Trophoblast cell (in vitro differentiated cells and primary cell): ENCODE measurements around the gene RAB6B.

ENCODE experiments used
- DNase-seq, 2 donors: peaks; one replicate each; pipeline ENCODE4 v3.0.0-alpha.2; 2016
- H2AFZ ChIP-seq: 2 replicates; pipeline ENCODE4 v1.6.1; 2013; ENCODE audit warnings: low read length, moderate library complexity, mild to moderate bottlenecking; ENCODE audit not compliant: insufficient read depth, poor library complexity
- H2AK5ac ChIP-seq: 2 replicates; pipeline ENCODE4 v1.6.1; 2013; ENCODE audit warnings: mild to moderate bottlenecking, low read length
- H2BK120ac ChIP-seq: 2 replicates; pipeline ENCODE4 v1.6.1; 2013; ENCODE audit warnings: low read length, mild to moderate bottlenecking, moderate library complexity; ENCODE audit not compliant: insufficient read depth, poor library complexity
- H2BK12ac ChIP-seq: 2 replicates; pipeline ENCODE4 v1.6.1; 2013; ENCODE audit warnings: mild to moderate bottlenecking, low read length, moderate library complexity
- H2BK5ac ChIP-seq: 2 replicates; pipeline ENCODE4 v1.6.1; 2013; ENCODE audit warnings: low read length, low read depth, moderate library complexity, mild to moderate bottlenecking; ENCODE audit not compliant: poor library complexity
- H3K14ac ChIP-seq: 2 replicates; pipeline ENCODE4 v1.6.1; 2013; ENCODE audit warnings: mild to moderate bottlenecking, low read length
- H3K18ac ChIP-seq: 2 replicates; pipeline ENCODE4 v1.6.1; 2013; ENCODE audit warnings: mild to moderate bottlenecking, low read length
- H3K23ac ChIP-seq: 2 replicates; pipeline ENCODE4 v1.6.1; 2013; ENCODE audit warnings: low read length
- H3K27ac ChIP-seq: 2 replicates; pipeline ENCODE4 v1.5.1; 2013; ENCODE audit warnings: low read depth, mild to moderate bottlenecking, inconsistent platforms, low read length, moderate library complexity
- H3K27me3 ChIP-seq: 2 replicates; pipeline ENCODE4 v1.6.1; 2013; ENCODE audit warnings: inconsistent platforms, mild to moderate bottlenecking, low read length, moderate library complexity; ENCODE audit not compliant: insufficient read depth
- H3K36me3 ChIP-seq, 2 experiments: 1 replicate in 1 of 2; 2 replicates in 1 of 2; pipeline ENCODE4 v1.6.1; 2013; ENCODE audit warnings: low read length in 2 of 2, mild to moderate bottlenecking in 2 of 2, moderate library complexity in 1 of 2; ENCODE audit not compliant: insufficient read depth in 2 of 2, control insufficient read depth in 1 of 2
- H3K4ac ChIP-seq: 2 replicates; pipeline ENCODE4 v1.6.1; 2013; ENCODE audit warnings: low read depth, mild to moderate bottlenecking, low read length, moderate library complexity
- H3K4me1 ChIP-seq, 2 experiments: 1 replicate in 1 of 2; 2 replicates in 1 of 2; pipeline ENCODE4 v1.6.1; 2013; ENCODE audit warnings: low read length in 2 of 2, mild to moderate bottlenecking in 2 of 2, moderate library complexity in 1 of 2; ENCODE audit not compliant: insufficient read depth in 2 of 2, control insufficient read depth in 1 of 2
- H3K4me2 ChIP-seq: 2 replicates; pipeline ENCODE4 v1.6.1; 2013; ENCODE audit warnings: inconsistent platforms, mild to moderate bottlenecking, low read length, moderate library complexity
- H3K4me3 ChIP-seq: 2 replicates; pipeline ENCODE4 v1.5.1; 2013; ENCODE audit warnings: mild to moderate bottlenecking, low read depth, low read length, inconsistent platforms
- H3K79me1 ChIP-seq: one replicate; pipeline ENCODE4 v1.6.1; 2013; ENCODE audit warnings: low read length
- H3K79me2 ChIP-seq: 2 replicates; pipeline ENCODE4 v1.6.1; 2013; ENCODE audit warnings: low read length, mild to moderate bottlenecking; ENCODE audit not compliant: control insufficient read depth, insufficient read depth, poor library complexity
- H3K9ac ChIP-seq: 2 replicates; pipeline ENCODE4 v1.6.1; 2013; ENCODE audit warnings: mild to moderate bottlenecking, low read length
- H3K9me3 ChIP-seq: 2 replicates; pipeline ENCODE4 v1.6.1; 2013; ENCODE audit warnings: low read depth, mild to moderate bottlenecking, control low read depth, inconsistent platforms, low read length; ENCODE audit not compliant: insufficient read depth
- H4K12ac ChIP-seq: 2 replicates; pipeline ENCODE4 v1.6.1; 2013; ENCODE audit warnings: low read depth, mild to moderate bottlenecking, low read length, moderate library complexity
- H4K8ac ChIP-seq: 2 replicates; pipeline ENCODE4 v1.6.1; 2013; ENCODE audit warnings: low read depth, mild to moderate bottlenecking, low read length, moderate library complexity
- H4K91ac ChIP-seq: one replicate; pipeline ENCODE4 v1.6.1; 2013; ENCODE audit warnings: low read depth, mild to moderate bottlenecking, low read length, moderate library complexity
- WGBS: extraction: QIAGEN DNeasy Blood & Tissue Kit; methylation state at CpG from one replicate; pipeline ENCODE4 v1.1.7; 2013; ENCODE audit warnings: missing lambda C conversion rate; ENCODE audit not compliant: insufficient read length, insufficient coverage; ENCODE audit errors: extremely low coverage; 5-methylcytosine and 5-hydroxymethylcytosine counted together

Gene RAB6B

GRCh38 chr3:133835961-133836360, 59.7 kb downstream of the RAB6B start:
- H3K79me1 ChIP-seq: no peaks in the 10 kb centered on the region
- no peak overlapping the region for H3K4me3 ChIP-seq
- no peaks in the 10 kb centered on the region for H3K4me1 ChIP-seq
- H3K14ac ChIP-seq: no peak overlapping the region
- WGBS: no CpG with 5 or more reads among the region's 4 CpGs
- no peak overlapping the region for H4K12ac ChIP-seq
- no peak overlapping the region for H2BK12ac ChIP-seq
- no peak overlapping the region for H3K4ac ChIP-seq
- no peak for DNase-seq
- H3K9ac ChIP-seq: no peak overlapping the region
- no peak overlapping the region for H4K91ac ChIP-seq
- H2AK5ac ChIP-seq: no peak overlapping the region
- H2BK5ac ChIP-seq: no peak overlapping the region
- H3K9me3 ChIP-seq: peaks cover 6% of the 10 kb centered on the region
- H2AFZ ChIP-seq: no peak overlapping the region
- H3K23ac ChIP-seq: no peak overlapping the region
- H3K36me3 ChIP-seq: no peaks in the 10 kb centered on the region
- no peak overlapping the region for H3K27ac ChIP-seq
- no peaks in the 10 kb centered on the region for H3K27me3 ChIP-seq
- no peak overlapping the region for H2BK120ac ChIP-seq
- H3K4me2 ChIP-seq: no peak overlapping the region
- H3K79me2 ChIP-seq: no peaks in the 10 kb centered on the region
- H4K8ac ChIP-seq: no peak overlapping the region
- H3K18ac ChIP-seq: no peak overlapping the region

- Histone ChIP-seq H3K36me3 (no peaks in the 10 kb centered on the region), H2BK12ac (no peak overlapping the region), H2AFZ (no peak overlapping the region), H3K9ac (no peak overlapping the region), H3K4ac (no peak overlapping the region), H2BK5ac (no peak overlapping the region), H3K79me1 (no peaks in the 10 kb centered on the region), H2BK120ac (no peak overlapping the region), H3K4me2 (no peak overlapping the region), H4K8ac (no peak overlapping the region), H3K23ac (peak overlapping the region; percentile 44), H3K9me3 (peaks cover 6% of the 10 kb centered on the region), H3K27ac (no peak overlapping the region), H2AK5ac (no peak overlapping the region), H3K4me1 (no peaks in the 10 kb centered on the region), H3K4me3 (no peak overlapping the region), H3K79me2 (no peaks in the 10 kb centered on the region), H4K91ac (no peak overlapping the region), H3K27me3 (no peaks in the 10 kb centered on the region), H4K12ac (no peak overlapping the region), H3K14ac (no peak overlapping the region), H3K18ac (no peak overlapping the region)
- DNase-seq: no peak
- WGBS: no CpG with 5 or more reads among the region's 3 CpGs
These were observed 60.3 kb downstream of the RAB6B start for GRCh38 chr3:133835418-133835743.

- 100% methylated on average over 3 of the region's 14 CpGs for WGBS
- H3K9ac ChIP-seq: no peak overlapping the region
- H3K27me3 ChIP-seq: no peaks in the 10 kb centered on the region
- no peak overlapping the region for H3K27ac ChIP-seq
- no peak overlapping the region for H2AK5ac ChIP-seq
- H3K79me2 ChIP-seq: no peaks in the 10 kb centered on the region
- H4K12ac ChIP-seq: no peak overlapping the region
- no peak overlapping the region for H3K4me2 ChIP-seq
- no peak overlapping the region for H3K4me3 ChIP-seq
- no peaks in the 10 kb centered on the region for H3K79me1 ChIP-seq
- no peaks in the 10 kb centered on the region for H3K4me1 ChIP-seq
- no peak for DNase-seq
- no peak overlapping the region for H2BK120ac ChIP-seq
- H2BK5ac ChIP-seq: no peak overlapping the region
- no peak overlapping the region for H3K4ac ChIP-seq
- peak overlapping the region; percentile 44 for H3K23ac ChIP-seq
- no peak overlapping the region for H4K91ac ChIP-seq
- peaks cover 3% of the 10 kb centered on the region for H3K9me3 ChIP-seq
- H3K18ac ChIP-seq: no peak overlapping the region
- H3K14ac ChIP-seq: no peak overlapping the region
- no peak overlapping the region for H2BK12ac ChIP-seq
- H2AFZ ChIP-seq: no peak overlapping the region
- no peak overlapping the region for H4K8ac ChIP-seq
- H3K36me3 ChIP-seq: no peaks in the 10 kb centered on the region
These were observed 60.9 kb downstream of the RAB6B start for GRCh38 chr3:133834621-133835417.

- no peak overlapping the region for H4K12ac ChIP-seq
- no peak overlapping the region for H4K91ac ChIP-seq
- no peaks in the 10 kb centered on the region for H3K79me1 ChIP-seq
- no peak overlapping the region for H4K8ac ChIP-seq
- H3K23ac ChIP-seq: no peak overlapping the region
- no peaks in the 10 kb centered on the region for H3K4me1 ChIP-seq
- H3K9ac ChIP-seq: no peak overlapping the region
- no peak overlapping the region for H3K18ac ChIP-seq
- H3K4ac ChIP-seq: no peak overlapping the region
- H3K27ac ChIP-seq: no peak overlapping the region
- H2AK5ac ChIP-seq: no peak overlapping the region
- H3K9me3 ChIP-seq: peaks cover 3% of the 10 kb centered on the region
- H3K36me3 ChIP-seq: no peaks in the 10 kb centered on the region
- no peaks in the 10 kb centered on the region for H3K79me2 ChIP-seq
- no peak overlapping the region for H2BK12ac ChIP-seq
- no peak overlapping the region for H2AFZ ChIP-seq
- H3K27me3 ChIP-seq: no peaks in the 10 kb centered on the region
- H3K4me2 ChIP-seq: no peak overlapping the region
- no peak overlapping the region for H3K14ac ChIP-seq
- no peak for DNase-seq
- no peak overlapping the region for H2BK120ac ChIP-seq
- H3K4me3 ChIP-seq: no peak overlapping the region
- no CpG with 5 or more reads among the region's 13 CpGs for WGBS
- H2BK5ac ChIP-seq: no peak overlapping the region
These were observed 61.6 kb downstream of the RAB6B start for GRCh38 chr3:133833880-133834620.
